NCI-H128 (cell line): ENCODE measurements around the gene CCDC27.
A peak's percentile ranks its signal among the peaks of the same experiment; 100 is the strongest.

Experiments
- DNase-seq: peaks from one replicate; lab custom pipeline; 2025; ENCODE audit not compliant: unreplicated experiment; lab: John Stamatoyannopoulos, UW

Gene CCDC27

GRCh38 chr1:3774276-3774945 lies 22.2 kb downstream of the CCDC27 start:
- DNase-seq: no peak

- DNase-seq: no peak
These were observed 22.8 kb downstream of the CCDC27 start for GRCh38 chr1:3774946-3775489.

- DNase-seq: peak; percentile 54
These were observed 23.4 kb downstream of the CCDC27 start for GRCh38 chr1:3775490-3776230.

- peak; percentile 6 for DNase-seq
These were observed 24.1 kb downstream of the CCDC27 start for GRCh38 chr1:3776231-3776961.

- no peak for DNase-seq
These were observed 24.9 kb downstream of the CCDC27 start for GRCh38 chr1:3777078-3777547.

GRCh38 chr1:3777647-3778589 lies 25.7 kb downstream of the CCDC27 start:
- DNase-seq: no peak

GRCh38 chr1:3778590-3779264 lies 26.5 kb downstream of the CCDC27 start:
- no peak for DNase-seq

- DNase-seq: no peak
These were observed 27.1 kb downstream of the CCDC27 start for GRCh38 chr1:3779265-3779911.

- no peak for DNase-seq
These were observed 27.7 kb downstream of the CCDC27 start for GRCh38 chr1:3779912-3780416.

- no peak for DNase-seq
These were observed 28.7 kb downstream of the CCDC27 start for GRCh38 chr1:3780901-3781300.

GRCh38 chr1:3783651-3784474 lies 31.6 kb downstream of the CCDC27 start:
- DNase-seq: no peak

- no peak for DNase-seq
These were observed 32.8 kb downstream of the CCDC27 start for GRCh38 chr1:3785045-3785444.

- DNase-seq: no peak
These were observed 33.4 kb downstream of the CCDC27 start for GRCh38 chr1:3785456-3786157.

GRCh38 chr1:3786468-3787348 lies 34.5 kb downstream of the CCDC27 start:
- no peak for DNase-seq

- no peak for DNase-seq
These were observed 35.1 kb downstream of the CCDC27 start for GRCh38 chr1:3787349-3787715.

- DNase-seq: no peak
These were observed 35.7 kb downstream of the CCDC27 start for GRCh38 chr1:3787745-3788605.
